SK-N-SH treated with all-trans-retinoic acid at 6 μM for 48 hours (cell line): Measurements from ENCODE around the gene RAE1.

Experiments used
- ARNTL ChIP-seq: fragments of 450-650 bp; formaldehyde crosslinking; IDR thresholded peaks from 2 replicates; pipeline ENCODE4 v1.5.0; 2020; ENCODE audit warnings: low read depth, mild to moderate bottlenecking, moderate library complexity, borderline replicate concordance
- CREB5 ChIP-seq: fragments of 250-450 bp; sonication (Bioruptor Pico); IDR thresholded peaks from 2 replicates; pipeline ENCODE4 v1.5.1; 2020; ENCODE audit warnings: low read depth, mild to moderate bottlenecking, moderate library complexity
- CSDC2 ChIP-seq: fragments of 250-450 bp; sonication (Bioruptor Pico); IDR thresholded peaks from 2 replicates; pipeline ENCODE4 v1.5.0; 2020; ENCODE audit warnings: mild to moderate bottlenecking, moderate library complexity
- ESRRG ChIP-seq: fragments of 250-450 bp; sonication (Bioruptor Pico); IDR thresholded peaks from 2 replicates; pipeline ENCODE4 v1.6.1; 2021; ENCODE audit warnings: mild to moderate bottlenecking
- GLIS3 ChIP-seq: fragments of 250-450 bp; sonication (Bioruptor Pico); IDR thresholded peaks from 2 replicates; pipeline ENCODE4 v1.5.0; 2020; ENCODE audit warnings: mild to moderate bottlenecking, moderate library complexity
- PATZ1 ChIP-seq: fragments of 250-450 bp; sonication (Bioruptor Pico); IDR thresholded peaks from 2 replicates; pipeline ENCODE4 v1.8.0; 2020; ENCODE audit warnings: mild to moderate bottlenecking, moderate library complexity, borderline replicate concordance
- PPARA ChIP-seq: fragments of 250-450 bp; sonication (Bioruptor Pico); IDR thresholded peaks from 2 replicates; pipeline ENCODE4 v1.5.0; 2020; ENCODE audit warnings: mild to moderate bottlenecking, borderline replicate concordance
- RARB ChIP-seq: fragments of 250-450 bp; sonication (Bioruptor Pico); IDR thresholded peaks from 2 replicates; pipeline ENCODE4 v1.8.0; 2021; ENCODE audit warnings: mild to moderate bottlenecking, moderate library complexity
- SNAI2 ChIP-seq: fragments of 250-450 bp; sonication (Bioruptor Pico); IDR thresholded peaks from 2 replicates; pipeline ENCODE4 v1.5.0; 2020; ENCODE audit warnings: mild to moderate bottlenecking, moderate library complexity
- TOX ChIP-seq: fragments of 250-450 bp; sonication (Bioruptor Pico); IDR thresholded peaks from 2 replicates; pipeline ENCODE4 v1.8.0; 2021; ENCODE audit warnings: mild to moderate bottlenecking, moderate library complexity, borderline replicate concordance
- ZC3H10 ChIP-seq: fragments of 250-450 bp; sonication (Bioruptor Pico); IDR thresholded peaks from 2 replicates; pipeline ENCODE4 v1.5.1; 2021; ENCODE audit warnings: mild to moderate bottlenecking, moderate library complexity
- ZFP30 ChIP-seq: fragments of 450-650 bp; formaldehyde crosslinking; IDR thresholded peaks from 2 replicates; pipeline ENCODE4 v1.5.0; 2022; ENCODE audit warnings: mild to moderate bottlenecking, moderate library complexity
- ZNF70 ChIP-seq: fragments of 450-650 bp; formaldehyde crosslinking; IDR thresholded peaks from 2 replicates; pipeline ENCODE4 v1.5.0; 2020; ENCODE audit warnings: mild to moderate bottlenecking, moderate library complexity
- ZNF8 ChIP-seq: fragments of 450-650 bp; formaldehyde crosslinking; IDR thresholded peaks from 2 replicates; pipeline ENCODE4 v1.5.0; 2020; ENCODE audit warnings: mild to moderate bottlenecking, moderate library complexity

DNA sequence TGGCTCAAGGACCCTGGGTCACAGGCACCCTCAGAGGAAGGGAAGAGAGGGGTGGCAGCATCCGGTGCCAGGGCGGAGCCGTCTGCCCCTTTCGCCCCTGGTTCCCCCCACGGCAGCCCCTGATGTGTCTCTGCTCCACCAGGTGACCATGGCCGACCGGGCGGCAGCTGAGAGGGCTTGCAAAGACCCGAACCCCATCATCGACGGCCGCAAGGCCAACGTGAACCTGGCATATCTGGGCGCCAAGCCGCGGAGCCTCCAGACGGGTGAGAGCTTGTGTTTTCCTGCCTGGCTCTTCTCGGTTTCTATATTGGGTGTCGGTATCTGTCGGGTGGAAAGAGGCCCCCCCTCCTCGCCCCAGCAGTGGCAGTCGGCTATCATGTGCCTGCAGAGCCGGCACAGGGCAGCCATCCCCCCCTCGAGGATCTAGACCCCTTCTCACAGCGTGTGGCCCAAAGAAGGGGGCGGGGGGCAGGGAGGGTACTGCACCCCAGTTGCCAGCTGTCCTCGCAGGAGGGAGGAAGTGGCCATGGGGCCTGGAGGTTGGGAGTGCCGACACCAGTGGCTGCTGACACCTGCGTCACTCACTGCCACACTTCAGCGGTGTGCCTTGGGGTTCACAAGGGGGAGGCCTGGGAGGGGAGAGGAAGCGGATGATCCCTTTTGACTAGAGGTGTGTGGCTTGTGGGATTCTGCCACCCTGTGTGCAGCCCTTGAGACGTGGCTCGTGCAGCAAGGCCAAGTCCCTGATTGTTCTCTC, 41.6 kb downstream of the RAE1 start:
- no peak for TF ChIP-seq RARB (CRISPR knock-in tag)
- no peak for TF ChIP-seq ZNF8 (CRISPR knock-in tag)
- TF ChIP-seq ARNTL (CRISPR knock-in tag) = no peak
- TF ChIP-seq CSDC2 (CRISPR knock-in tag) = no peak
- no peak for TF ChIP-seq SNAI2 (CRISPR knock-in tag)
- no peak for TF ChIP-seq GLIS3 (CRISPR knock-in tag)
- TF ChIP-seq CREB5 (CRISPR knock-in tag) = no peak
- TF ChIP-seq ZNF70 = no peak
- no peak for TF ChIP-seq ZFP30 (CRISPR knock-in tag)
- no peak for TF ChIP-seq PATZ1 (CRISPR knock-in tag)
- no peak for TF ChIP-seq ZC3H10 (CRISPR knock-in tag)
- no peak for TF ChIP-seq PPARA
- no peak for TF ChIP-seq TOX (CRISPR knock-in tag)
- no peak for TF ChIP-seq ESRRG (CRISPR knock-in tag)
